OCI-LY7 (cell line): Measurements from ENCODE around the gene PATJ. TPM values are rescaled to one million over a fixed set of nuclear protein-coding genes. Genes with fewer than 3 reads are reported as not detected.

Source experiments
- BruUV-seq: library from RNA; stranded (reverse); fragments of 400-500 nt; replicated peaks from 2 replicates; lab custom pipeline; 2021; lab: Mats Ljungman, UMichigan
- CTCF ChIA-PET: fragments of 300-600 bp; sonication (Branson Sonifier 250); formaldehyde crosslinking; loops from one replicate; lab custom pipeline; 2022; ENCODE audit warnings: antibody characterized with exemption; ENCODE audit not compliant: unreplicated experiment; lab: Charles Lee
- POLR2A ChIA-PET: fragments of 300-600 bp; sonication (Branson Sonifier 250); formaldehyde crosslinking; loops from one replicate; lab custom pipeline; 2022; ENCODE audit warnings: antibody characterized with exemption; lab: Charles Lee
- DNase-seq: peaks from one replicate; pipeline ENCODE4 v3.0.0-alpha.2; 2015; ENCODE audit warnings: low spot score
- H2AFZ ChIP-seq: fragments of 200-600 bp; sonication (generic), shearing (Covaris generic); 2 replicates; pipeline ENCODE4 v1.6.1; 2014; ENCODE audit warnings: mild to moderate bottlenecking, antibody characterized with exemption, low read length, moderate library complexity
- H3K27ac ChIP-seq: fragments of 200-600 bp; sonication (generic); 2 replicates; pipeline ENCODE4 v1.5.1; 2014; ENCODE audit warnings: mixed run types, low read depth, mild to moderate bottlenecking, moderate library complexity, low read length, inconsistent platforms; ENCODE audit not compliant: poor library complexity, severe bottlenecking
- H3K36me3 ChIP-seq: fragments of 200-600 bp; sonication (generic); 2 replicates; pipeline ENCODE4 v1.6.1; 2014; ENCODE audit warnings: mild to moderate bottlenecking, antibody characterized with exemption, low read length, moderate library complexity, mixed read lengths; ENCODE audit not compliant: insufficient read depth
- H3K4me1 ChIP-seq: fragments of 200-600 bp; sonication (generic); 2 replicates; pipeline ENCODE4 v1.5.1; 2014; ENCODE audit warnings: mild to moderate bottlenecking, low read length; ENCODE audit not compliant: insufficient read depth, poor library complexity, severe bottlenecking
- H3K4me2 ChIP-seq: fragments of 200-600 bp; sonication (generic); 2 replicates; pipeline ENCODE4 v1.6.1; 2014; ENCODE audit warnings: mild to moderate bottlenecking, low read length
- H3K4me3 ChIP-seq: fragments of 200-600 bp; sonication (generic); 2 replicates; pipeline ENCODE4 v1.5.1; 2014; ENCODE audit warnings: mild to moderate bottlenecking, low read depth, low read length; ENCODE audit not compliant: poor library complexity, severe bottlenecking
- H3K79me2 ChIP-seq: fragments of 200-600 bp; sonication (generic); 2 replicates; pipeline ENCODE4 v1.6.1; 2016; ENCODE audit warnings: low read depth, mild to moderate bottlenecking, low read length, moderate library complexity, mixed read lengths; ENCODE audit not compliant: insufficient read depth
- H3K9me2 ChIP-seq: fragments of 200-600 bp; sonication (generic); 2 replicates; pipeline ENCODE4 v1.6.1; 2016; ENCODE audit warnings: mild to moderate bottlenecking, low read length, mixed read lengths; ENCODE audit not compliant: insufficient read depth
- H3K9me3 ChIP-seq: fragments of 200-600 bp; sonication (generic); 2 replicates; pipeline ENCODE4 v1.6.1; 2014; ENCODE audit warnings: mild to moderate bottlenecking, mixed run types, low read length, mixed read lengths
- H4K20me1 ChIP-seq: fragments of 200-600 bp; sonication (generic); 2 replicates; pipeline ENCODE4 v1.6.1; 2014; ENCODE audit warnings: mild to moderate bottlenecking, antibody characterized with exemption, low read length, moderate library complexity, mixed read lengths; ENCODE audit not compliant: insufficient read depth
- EZH2phosphoT487 ChIP-seq: fragments of 200-600 bp; sonication (generic); IDR thresholded peaks from 2 replicates; pipeline ENCODE4 v1.6.1; 2018; ENCODE audit warnings: low read depth, borderline replicate concordance, mild to moderate bottlenecking, mixed run types, antibody characterized with exemption, low read length, moderate library complexity, mixed read lengths
- intact Hi-C: fragments of 100-400 bp; cut with micrococcal nuclease; formaldehyde crosslinking; loops from one replicate; pipeline ENCODE4 v1.10.0; 2022; ENCODE audit not compliant: unreplicated experiment
- total RNA-seq, 2 experiments: library from RNA; depleted of rRNA in 1 of 2; stranded (reverse); fragments of >200 nt in 1 of 2; shearing (Covaris generic) in 1 of 2; gene quantifications; 2 replicates each; pipeline ENCODE4 v1.2.3, GENCODE V29; 2014 to 2022
- TF ChIP-seq, protein P1 (sequence below): fragments of 200-600 bp; sonication (generic); conservative IDR thresholded peaks from 2 replicates; pipeline ENCODE4 v1.5.1; 2014; ENCODE audit warnings: mild to moderate bottlenecking, antibody characterized with exemption, low read length, moderate library complexity, mixed read lengths

PATJ gene
- total RNA-seq, 2 experiments from 2014 or later: 0.95 to 4.0 TPM

DNA sequence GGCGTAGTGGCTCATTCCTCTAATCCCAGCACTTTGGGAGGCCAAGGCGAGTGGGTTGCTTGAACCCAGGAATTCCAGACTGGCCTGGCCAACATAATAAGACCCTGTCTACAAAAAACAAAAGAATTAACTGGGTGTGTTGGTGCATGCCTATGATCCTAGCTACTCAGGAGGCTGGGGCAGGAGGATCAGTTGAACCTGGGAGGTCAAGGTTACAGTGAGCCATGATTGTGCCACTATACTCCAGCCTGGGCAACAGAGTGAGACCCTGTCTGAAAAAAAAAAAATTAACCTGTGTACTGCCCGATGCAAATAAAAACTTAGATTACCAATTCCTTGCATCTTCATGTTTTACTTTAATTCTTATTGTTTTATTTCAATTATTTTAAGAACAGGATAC is 193.2 kb downstream of the PATJ start:
- no peaks in the 10 kb centered on the region for H3K79me2 ChIP-seq
- DNase-seq: no peak
- H3K4me3 ChIP-seq: no peak overlapping the region
- H3K9me3 ChIP-seq: no peaks in the 10 kb centered on the region
- no peaks in the 10 kb centered on the region for H3K9me2 ChIP-seq
- H3K4me2 ChIP-seq: no peak overlapping the region
- POLR2A ChIA-PET: no interaction called here
- no peak overlapping the region for H2AFZ ChIP-seq
- CTCF ChIA-PET: no interaction called here
- H4K20me1 ChIP-seq: no peaks in the 10 kb centered on the region
- H3K27ac ChIP-seq: no peak overlapping the region
- H3K4me1 ChIP-seq: no peaks in the 10 kb centered on the region
- no peak for TF ChIP-seq EZH2phosphoT487
- TF ChIP-seq, protein P1, sequence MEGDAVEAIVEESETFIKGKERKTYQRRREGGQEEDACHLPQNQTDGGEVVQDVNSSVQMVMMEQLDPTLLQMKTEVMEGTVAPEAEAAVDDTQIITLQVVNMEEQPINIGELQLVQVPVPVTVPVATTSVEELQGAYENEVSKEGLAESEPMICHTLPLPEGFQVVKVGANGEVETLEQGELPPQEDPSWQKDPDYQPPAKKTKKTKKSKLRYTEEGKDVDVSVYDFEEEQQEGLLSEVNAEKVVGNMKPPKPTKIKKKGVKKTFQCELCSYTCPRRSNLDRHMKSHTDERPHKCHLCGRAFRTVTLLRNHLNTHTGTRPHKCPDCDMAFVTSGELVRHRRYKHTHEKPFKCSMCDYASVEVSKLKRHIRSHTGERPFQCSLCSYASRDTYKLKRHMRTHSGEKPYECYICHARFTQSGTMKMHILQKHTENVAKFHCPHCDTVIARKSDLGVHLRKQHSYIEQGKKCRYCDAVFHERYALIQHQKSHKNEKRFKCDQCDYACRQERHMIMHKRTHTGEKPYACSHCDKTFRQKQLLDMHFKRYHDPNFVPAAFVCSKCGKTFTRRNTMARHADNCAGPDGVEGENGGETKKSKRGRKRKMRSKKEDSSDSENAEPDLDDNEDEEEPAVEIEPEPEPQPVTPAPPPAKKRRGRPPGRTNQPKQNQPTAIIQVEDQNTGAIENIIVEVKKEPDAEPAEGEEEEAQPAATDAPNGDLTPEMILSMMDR: no peak
- no peaks in the 10 kb centered on the region for H3K36me3 ChIP-seq
- intact Hi-C loops: no loop called here
- BruUV-seq: no TSS peak

DNA sequence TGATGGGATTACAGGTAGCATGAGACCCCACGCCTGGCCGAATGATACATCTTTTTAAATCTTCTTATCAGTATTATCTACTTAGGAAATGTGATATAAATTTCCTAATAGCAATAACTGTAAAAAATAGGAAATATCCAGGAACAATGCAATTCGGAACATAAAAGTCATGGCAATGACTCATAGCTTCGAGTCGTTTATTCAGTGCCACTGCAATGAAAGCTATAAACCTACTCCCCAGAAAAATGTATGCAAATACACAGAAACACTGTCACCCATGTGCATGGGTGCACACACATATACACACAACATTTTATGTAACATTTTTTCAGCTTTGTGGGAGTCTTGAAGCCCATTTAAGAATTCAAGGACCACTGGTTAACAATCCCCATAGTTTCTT is 194.6 kb downstream of the PATJ start:
- no peaks in the 10 kb centered on the region for H3K36me3 ChIP-seq
- no peak overlapping the region for H3K27ac ChIP-seq
- no peaks in the 10 kb centered on the region for H3K4me1 ChIP-seq
- no peaks in the 10 kb centered on the region for H3K79me2 ChIP-seq
- TF ChIP-seq, protein P1: no peak
- TF ChIP-seq EZH2phosphoT487: no peak
- no peaks in the 10 kb centered on the region for H3K9me2 ChIP-seq
- CTCF ChIA-PET: no interaction called here
- H3K4me3 ChIP-seq: no peak overlapping the region
- intact Hi-C loops: no loop called here
- no TSS peak for BruUV-seq
- no peak overlapping the region for H2AFZ ChIP-seq
- no peaks in the 10 kb centered on the region for H3K9me3 ChIP-seq
- POLR2A ChIA-PET: no interaction called here
- no peaks in the 10 kb centered on the region for H4K20me1 ChIP-seq
- DNase-seq: no peak
- no peak overlapping the region for H3K4me2 ChIP-seq

DNA sequence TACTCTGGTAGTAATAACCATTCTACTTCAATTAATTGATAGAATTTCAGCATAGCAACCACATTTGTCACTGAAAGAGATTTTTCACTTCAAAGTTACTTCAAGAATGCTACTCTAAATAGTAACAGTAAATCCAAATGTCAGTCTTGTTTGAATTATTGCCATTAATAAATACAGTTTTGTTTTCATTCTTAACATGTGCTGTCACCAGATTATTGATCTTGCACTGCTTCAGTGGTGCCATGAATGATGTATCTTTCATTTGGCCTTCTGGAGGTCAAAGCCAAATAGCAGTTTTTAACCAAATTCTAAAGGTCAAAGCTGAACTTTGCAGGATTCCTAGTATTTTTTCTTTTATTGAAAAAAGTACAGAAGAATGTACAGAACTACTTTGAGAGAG is 199.5 kb downstream of the PATJ start:
- no peak for DNase-seq
- Histone ChIP-seq H3K4me2 (no peak overlapping the region), H2AFZ (no peak overlapping the region), H3K9me3 (no peaks in the 10 kb centered on the region), H3K27ac (no peak overlapping the region), H3K79me2 (no peaks in the 10 kb centered on the region), H3K4me1 (no peaks in the 10 kb centered on the region), H3K4me3 (no peak overlapping the region), H3K9me2 (no peaks in the 10 kb centered on the region), H3K36me3 (no peaks in the 10 kb centered on the region), H4K20me1 (no peaks in the 10 kb centered on the region)
- intact Hi-C loops: no loop called here
- ChIA-PET POLR2A (no interaction called here), CTCF (no interaction called here)
- TF ChIP-seq EZH2phosphoT487: no peak
- TF ChIP-seq, protein P1: no peak
- no TSS peak for BruUV-seq
